A549 (cell line): ENCODE data around the gene IL17B. TPM values are rescaled to one million over a fixed set of nuclear protein-coding genes. Genes with fewer than 3 reads are reported as not detected.

ENCODE experiments used
- ATAC-seq, 2 experiments: fragments of 200-7000 bp in 1 of 2; fragments of >200 bp in 1 of 2; cut with Nextera tagmentation in 1 of 2; cut with Tn5 transposase in 1 of 2; 3 replicates each; pipeline versions ENCODE4 v1.8.0 to v1.9.1; 2018 to 2020; ENCODE audit warnings: mild to moderate bottlenecking in 1 of 2, moderate library complexity in 1 of 2
- CTCF ChIA-PET: fragments of 300-600 bp; sonication (Branson Sonifier 250); formaldehyde crosslinking; extraction: SDS; loops from one replicate; lab custom pipeline; 2021; ENCODE audit warnings: antibody characterized with exemption, inconsistent platforms; lab: Yijun Ruan, JAX
- POLR2A ChIA-PET: fragments of 350-600 bp; formaldehyde crosslinking; extraction: SDS; loops from one replicate; lab custom pipeline; 2021; ENCODE audit warnings: antibody characterized with exemption, inconsistent platforms; lab: Yijun Ruan, JAX
- DNase-seq, 2 experiments: peaks; one replicate each; pipeline versions ENCODE4 v3.0.0 to v3.0.0-alpha.2; 2011 to 2016; ENCODE audit warnings: low read depth in 1 of 2, low spot score in 1 of 2
- FAIRE-seq: peaks from 2 replicates; lab custom pipeline; 2011; peaks lifted over from hg19 to GRCh38; lab: Jason Lieb, UNC
- H3K27ac ChIP-seq, 2 experiments: fragments of >200 bp; sonication (Bioruptor Twin); formaldehyde crosslinking; 3 replicates each; pipeline ENCODE4 v1.5.1; 2016 to 2017
- H3K4me1 ChIP-seq: fragments of >200 bp; sonication (Bioruptor Twin); formaldehyde crosslinking; 3 replicates; pipeline ENCODE4 v1.6.1; 2016
- H3K4me2 ChIP-seq: fragments of >200 bp; sonication (Bioruptor Twin); formaldehyde crosslinking; 3 replicates; pipeline ENCODE4 v1.6.1; 2016
- H3K4me3 ChIP-seq: fragments of >200 bp; sonication (Bioruptor Twin); formaldehyde crosslinking; 3 replicates; pipeline ENCODE4 v1.5.1; 2016
- H3K9me3 ChIP-seq: fragments of >200 bp; sonication (Bioruptor Twin); formaldehyde crosslinking; 3 replicates; pipeline ENCODE4 v1.6.1; 2016
- ATOH8 ChIP-seq: fragments of 250-450 bp; sonication (Bioruptor Pico); IDR thresholded peaks from 2 replicates; pipeline ENCODE4 v1.5.0; 2020; ENCODE audit warnings: low read depth, mild to moderate bottlenecking, moderate library complexity
- CBX2 ChIP-seq: fragments of 200-600 bp; sonication (generic); IDR thresholded peaks from 2 replicates; pipeline ENCODE4 v1.6.1; 2016; ENCODE audit warnings: low read depth, mild to moderate bottlenecking, borderline replicate concordance
- CBX8 ChIP-seq: fragments of 200-600 bp; sonication (generic); IDR thresholded peaks from 2 replicates; pipeline ENCODE4 v1.6.1; 2016
- CHD4 ChIP-seq: fragments of 200-600 bp; sonication (generic); IDR thresholded peaks from 2 replicates; pipeline ENCODE4 v1.6.1; 2016; ENCODE audit warnings: antibody characterized with exemption, mild to moderate bottlenecking, borderline replicate concordance
- CTCF ChIP-seq: fragments of >200 bp; sonication (Bioruptor Twin); formaldehyde crosslinking; IDR thresholded peaks from 3 replicates; pipeline ENCODE4 v1.5.1; 2016
- EHF ChIP-seq: fragments of 250-450 bp; sonication (Bioruptor Pico); IDR thresholded peaks from 2 replicates; pipeline ENCODE4 v1.5.0; 2020; ENCODE audit warnings: mild to moderate bottlenecking
- EP300 ChIP-seq, 2 experiments: fragments of >200 bp; sonication (Bioruptor Twin); formaldehyde crosslinking; IDR thresholded peaks; 2 replicates in 1 of 2; 3 replicates in 1 of 2; pipeline ENCODE4 v1.6.1; 2016 to 2017
- ESRRA ChIP-seq: fragments of 150-350 bp; IDR thresholded peaks from 2 replicates; pipeline ENCODE4 v1.6.1; 2014; ENCODE audit warnings: mild to moderate bottlenecking, low read length, borderline replicate concordance
- HES2 ChIP-seq: fragments of >200 bp; sonication (Bioruptor Twin); formaldehyde crosslinking; IDR thresholded peaks from 2 replicates; pipeline ENCODE4 v1.6.1; 2016
- HOXB13 ChIP-seq: fragments of 250-450 bp; sonication (Bioruptor Pico); IDR thresholded peaks from 2 replicates; pipeline ENCODE4 v1.5.0; 2020; ENCODE audit warnings: low read depth, mild to moderate bottlenecking, moderate library complexity
- KDM5A ChIP-seq: fragments of 200-600 bp; sonication (generic); IDR thresholded peaks from 2 replicates; pipeline ENCODE4 v1.6.1; 2016; ENCODE audit warnings: antibody characterized with exemption, mild to moderate bottlenecking
- MAFK ChIP-seq: fragments of 450-650 bp; IDR thresholded peaks from 2 replicates; pipeline ENCODE4 v1.6.1; 2014; ENCODE audit not compliant: partially characterized antibody
- MAX ChIP-seq: IDR thresholded peaks from 2 replicates; pipeline ENCODE4 v1.6.1; 2012
- NFE2L2 ChIP-seq: fragments of 150-350 bp; conservative IDR thresholded peaks from 2 replicates; pipeline ENCODE4 v1.6.1; 2014; ENCODE audit warnings: low read length
- NPAS2 ChIP-seq: fragments of 250-450 bp; sonication (Bioruptor Pico); IDR thresholded peaks from 2 replicates; pipeline ENCODE4 v1.8.0; 2022; ENCODE audit warnings: mild to moderate bottlenecking, moderate library complexity, borderline replicate concordance
- POLR2A ChIP-seq: IDR thresholded peaks from 2 replicates; pipeline ENCODE4 v1.6.1; 2012; ENCODE audit warnings: mild to moderate bottlenecking, low read length
- REST ChIP-seq: fragments of 200-600 bp; sonication (generic); IDR thresholded peaks from 2 replicates; pipeline ENCODE4 v1.6.1; 2016; ENCODE audit warnings: antibody characterized with exemption, mild to moderate bottlenecking, moderate library complexity
- RFX5 ChIP-seq: fragments of 450-650 bp; IDR thresholded peaks from 2 replicates; pipeline ENCODE4 v1.7.1; 2014; ENCODE audit warnings: antibody characterized with exemption, mild to moderate bottlenecking, moderate library complexity
- TFCP2L1 ChIP-seq: fragments of 250-450 bp; sonication (Bioruptor Pico); IDR thresholded peaks from 2 replicates; pipeline ENCODE4 v1.5.0; 2021; ENCODE audit warnings: mild to moderate bottlenecking
- USF2 ChIP-seq: fragments of 450-650 bp; IDR thresholded peaks from 2 replicates; pipeline ENCODE4 v1.6.1; 2014; ENCODE audit warnings: antibody characterized with exemption
- ZC3H11A ChIP-seq: fragments of 450-650 bp; IDR thresholded peaks from 2 replicates; pipeline ENCODE4 v1.6.1; 2014; ENCODE audit warnings: antibody characterized with exemption, mild to moderate bottlenecking
- ZFP36 ChIP-seq: fragments of 450-650 bp; IDR thresholded peaks from 2 replicates; pipeline ENCODE4 v1.6.1; 2014; ENCODE audit warnings: borderline replicate concordance; ENCODE audit not compliant: partially characterized antibody
- ZNF302 ChIP-seq: fragments of 250-450 bp; sonication (Bioruptor Pico); IDR thresholded peaks from 2 replicates; pipeline ENCODE4 v1.9.0; 2021; ENCODE audit warnings: inconsistent platforms, mild to moderate bottlenecking, moderate library complexity
- ZSCAN20 ChIP-seq: fragments of 250-450 bp; sonication (Bioruptor Pico); IDR thresholded peaks from 2 replicates; pipeline ENCODE4 v1.8.0; 2022; ENCODE audit warnings: mild to moderate bottlenecking, moderate library complexity
- WGBS: methylation state at CpG from one replicate; pipeline ENCODE4 v1.1.6; 2017; ENCODE audit errors: missing lambda C conversion rate; 5-methylcytosine and 5-hydroxymethylcytosine counted together
- polyA plus RNA-seq, 4 experiments: library from polyadenylated mRNA; depleted of rRNA in 3 of 4; stranded (reverse); fragments of >200 nt; fragmentation: RNase III in 1 of 4; extraction: RNeasy Plus Mini Kit Qiagen cat#74134 plus additional on column Dnase treatment in 1 of 4; gene quantifications; 2 replicates in 3 of 4; 3 replicates in 1 of 4; pipeline ENCODE4 v1.2.3, GENCODE V29; 2011 to 2017

IL17B gene
- polyA plus RNA-seq, 2 of the 4 experiments (the other 2 are of a cell fraction) = 0.23 TPM; not detected in 1

- POLR2A ChIA-PET = no interaction called here
- H3K9me3 ChIP-seq = no peaks in the 10 kb centered on the region
- FAIRE-seq = no peak
- H3K4me1 ChIP-seq = peaks cover 36% of the 10 kb centered on the region
- WGBS = 75% methylated on average over 3 of the region's 3 CpGs
- DNase-seq = no peak
- CTCF ChIA-PET = interaction anchor here (0.9 to 52.1 kb wide), 5 partner anchors 10 to 145 kb away, joined by 3 to 1709 read pairs (median 4); partner anchors contain the start of genes IL17B and PCYOX1L
- no peak overlapping the region for H3K4me3 ChIP-seq
- ATAC-seq = no peak
- no peak overlapping the region for H3K4me2 ChIP-seq
- peak overlapping the region in 1 of 2 experiments; percentile 24; a peak in 1 of 6 replicates for H3K27ac ChIP-seq
- TF ChIP-seq REST (no peak), EP300 (IDR thresholded peaks at IDR 0.05) (no peak), CBX2 (no peak), USF2 (no peak), POLR2A (no peak), MAX (no peak), TFCP2L1 (no peak), RFX5 (no peak), EHF (CRISPR knock-in tag) (no peak), CBX8 (no peak), ZC3H11A (no peak)
Observed at GRCh38 chr5:149419532-149419858, 40.4 kb upstream of the IL17B start.

GRCh38 chr5:149418910-149419531 is 39.9 kb upstream of the IL17B start:
- no peak for ATAC-seq
- Histone ChIP-seq H3K27ac (no peak overlapping the region), H3K4me1 (peaks cover 38% of the 10 kb centered on the region)
- TF ChIP-seq ATOH8 (CRISPR knock-in tag) (no peak), KDM5A (no peak), NFE2L2 (no peak), POLR2A (no peak), ESRRA (no peak), CTCF (no peak), ZSCAN20 (CRISPR knock-in tag) (no peak), EP300 (IDR thresholded peaks at IDR 0.05) (no peak), CBX2 (no peak), ZFP36 (no peak), MAFK (no peak), CHD4 (no peak), HOXB13 (CRISPR knock-in tag) (no peak), HES2 (no peak), ZNF302 (CRISPR knock-in tag) (no peak), NPAS2 (CRISPR knock-in tag) (no peak)
- TF ChIP-seq, all 56 proteins: peak for 0
- FAIRE-seq (no peak), DNase-seq (no peak)
- Histone ChIP-seq H3K4me3 (no peak overlapping the region), H3K4me2 (no peak overlapping the region), H3K9me3 (no peaks in the 10 kb centered on the region)
- ChIA-PET CTCF (interaction anchor here (0.7 to 52.1 kb wide), 7 partner anchors 11 to 146 kb away, joined by 3 to 1709 read pairs (median 4); partner anchors contain the start of genes IL17B and PCYOX1L), POLR2A (no interaction called here)
- WGBS = 82% methylated on average over 6 of the region's 6 CpGs
